Measurements from ENCODE around the gene B4GALT4. TPM values are rescaled to one million over a fixed set of nuclear protein-coding genes. Genes with fewer than 3 reads are reported as not detected.
"Not testable (repeated sequence)": the region's sequence is repeated elsewhere in the genome, so short reads cannot be mapped to it uniquely, and the experiment has no call there.

The B4GALT4 gene
- polyA plus RNA-seq (ENCODE audit: insufficient read length in 3 of 3): 10 to 100 TPM; 30.1 to 33.0 (median 32.1) TPM
- long read RNA-seq, donor 1, partial matches to known transcripts: 0 of 5 reads
- long read RNA-seq, donor 1, other reads (novel, unspliced or antisense): 0 of 5 reads
- long read RNA-seq, donor 2, transcript B4GALT4-202 (8 exons, 2,459 nt): major isoform, 6 of 17 reads
- long read RNA-seq, donor 2, partial matches to known transcripts: 11 of 17 reads
- long read RNA-seq, donor 2, other reads (novel, unspliced or antisense): 0 of 17 reads
- long read RNA-seq, donor 3, partial matches to known transcripts: 0 of 7 reads
- long read RNA-seq, donor 3, other reads (novel, unspliced or antisense): 0 of 7 reads
- long read RNA-seq, donor 4, full-length matches to known transcripts: 9 of 9 reads
- long read RNA-seq, donor 4, partial matches to known transcripts: 0 of 9 reads
- long read RNA-seq, donor 4, other reads (novel, unspliced or antisense): 0 of 9 reads
- long read RNA-seq, donor 5: 0 reads
- long read RNA-seq, donor 6, transcript B4GALT4-202 (8 exons, 2,459 nt): major isoform, 5 of 20 reads
- long read RNA-seq, donor 6, partial matches to known transcripts: 15 of 20 reads
- long read RNA-seq, donor 6, other reads (novel, unspliced or antisense): 0 of 20 reads
- long read RNA-seq, donor 7, transcript B4GALT4-202 (8 exons, 2,459 nt): major isoform, 5 of 13 reads
- long read RNA-seq, donor 7, partial matches to known transcripts: 6 of 13 reads
- long read RNA-seq, donor 7, other reads (novel, unspliced or antisense): 0 of 13 reads
- long read RNA-seq, donor 8, transcript B4GALT4-202 (8 exons, 2,459 nt): major isoform, 8 of 8 reads
- long read RNA-seq, donor 8, partial matches to known transcripts: 0 of 8 reads
- long read RNA-seq, donor 8, other reads (novel, unspliced or antisense): 0 of 8 reads
- long read RNA-seq, donor 9, partial matches to known transcripts: 0 of 4 reads
- long read RNA-seq, donor 9, other reads (novel, unspliced or antisense): 0 of 4 reads
- long read RNA-seq, donor 10, partial matches to known transcripts: 0 of 5 reads
- long read RNA-seq, donor 10, other reads (novel, unspliced or antisense): 0 of 5 reads
- long read RNA-seq, donor 11, partial matches to known transcripts: 0 of 7 reads
- long read RNA-seq, donor 11, other reads (novel, unspliced or antisense): 0 of 7 reads
- long read RNA-seq, donor 12, partial matches to known transcripts: 10 of 11 reads
- long read RNA-seq, donor 12, other reads (novel, unspliced or antisense): 0 of 11 reads
- long read RNA-seq, donor 13, transcript B4GALT4-202 (8 exons, 2,459 nt): major isoform, 7 of 40 reads
- long read RNA-seq, donor 13, partial matches to known transcripts: 29 of 40 reads
- long read RNA-seq, donor 13, other reads (novel, unspliced or antisense): 0 of 40 reads
- long read RNA-seq, donor 14, partial matches to known transcripts: 0 of 1 reads
- long read RNA-seq, donor 14, other reads (novel, unspliced or antisense): 0 of 1 reads
- long read RNA-seq, donor 15, full-length matches to known transcripts: 6 of 6 reads
- long read RNA-seq, donor 15, partial matches to known transcripts: 0 of 6 reads
- long read RNA-seq, donor 15, other reads (novel, unspliced or antisense): 0 of 6 reads
- long read RNA-seq, donor 16, transcript B4GALT4-202 (8 exons, 2,459 nt): major isoform, 10 of 23 reads
- long read RNA-seq, donor 16, partial matches to known transcripts: 12 of 23 reads
- long read RNA-seq, donor 16, other reads (novel, unspliced or antisense): 0 of 23 reads

DNA sequence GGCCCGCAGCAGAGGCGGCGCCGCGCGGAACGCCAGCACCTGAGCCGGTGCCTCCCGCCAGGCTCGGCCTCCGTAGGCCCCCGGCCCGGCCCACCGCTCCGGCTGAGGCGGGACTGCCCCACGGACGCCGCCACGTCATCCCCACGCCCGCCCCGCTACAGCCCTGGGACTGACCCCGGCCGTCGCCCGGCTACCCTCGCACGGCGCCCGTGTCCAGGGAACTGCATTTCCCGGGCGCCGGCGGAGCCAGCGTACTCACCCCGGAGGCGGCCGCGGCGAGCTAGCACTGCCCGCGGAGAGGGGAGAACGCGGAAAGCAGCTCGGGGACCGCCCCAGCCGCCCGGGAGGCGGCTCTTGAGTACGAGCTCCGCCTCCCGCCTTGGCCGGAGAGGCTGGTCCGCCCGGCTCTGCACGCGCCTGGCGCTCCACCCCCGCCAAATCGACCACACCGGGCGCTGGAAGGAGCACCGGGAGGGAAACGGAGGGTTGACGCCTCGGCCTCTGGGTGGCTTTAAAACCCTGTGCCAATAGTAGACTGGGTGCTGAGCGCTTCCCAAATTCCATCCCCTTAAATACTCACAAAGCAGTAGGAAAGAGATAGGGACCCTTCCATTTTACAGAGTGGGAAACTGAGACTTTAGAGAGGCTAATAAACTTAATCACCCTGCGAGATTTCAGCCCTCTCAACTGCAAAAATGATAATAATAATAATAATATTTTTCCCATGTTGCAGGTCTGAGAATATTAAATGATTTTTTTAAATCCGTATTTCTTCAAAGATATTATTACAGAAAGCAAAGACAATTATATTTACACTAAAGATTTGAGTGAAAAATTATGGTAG, at the start of gene B4GALT4:
Gene B4GALT4 (minus strand): TSS at position 288 of the 844 bp plus-strand sequence. CDS start 10,779 bp downstream, outside the sequence.
- DNase-seq (ENCODE audit: extremely low read depth in 1 of 11, low read depth in 9 of 11, low spot score in 4 of 11): peak; percentile 61 to 86 (median 79)

GRCh38 chr3:119289404-119289770, 48.7 kb upstream of the B4GALT4 start:
- no peak for DNase-seq (ENCODE audit: extremely low read depth in 1 of 11, low read depth in 9 of 11, low spot score in 4 of 11)

DNA sequence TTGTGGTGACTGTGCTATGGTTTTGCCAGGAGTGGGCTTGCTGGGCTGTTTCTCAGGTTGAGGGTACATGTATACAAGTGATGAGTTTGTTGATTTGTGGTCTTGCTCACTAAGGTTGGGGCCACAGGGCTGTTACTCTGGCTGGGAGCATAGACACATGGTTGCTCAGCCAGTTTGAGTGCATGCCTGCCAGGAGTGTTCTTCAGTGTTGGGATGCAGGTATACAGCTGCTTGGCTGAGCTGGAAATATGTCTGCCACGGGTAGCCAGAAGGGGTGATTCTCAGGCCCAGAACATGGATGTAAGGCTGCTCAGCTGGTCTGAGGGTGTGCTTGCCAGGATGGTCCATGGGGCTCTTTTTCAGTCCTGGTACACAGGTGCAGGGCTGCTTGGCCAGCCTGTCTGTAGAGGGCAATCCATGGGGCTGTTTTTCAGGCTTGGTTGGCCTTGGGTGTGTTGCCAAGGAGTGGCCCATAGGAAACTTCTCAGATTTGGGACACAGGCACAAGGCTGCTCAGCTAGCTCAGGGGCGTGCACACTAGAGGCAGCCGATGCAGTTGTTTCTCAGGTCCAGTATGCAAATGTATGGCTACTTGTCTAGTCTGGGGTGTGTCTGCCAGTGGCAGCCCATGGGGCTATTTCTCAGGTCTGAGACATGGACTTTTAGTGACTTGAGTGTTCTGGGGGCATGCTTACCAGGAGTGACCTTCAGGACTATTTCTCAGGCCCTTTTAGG, 48.2 kb upstream of the B4GALT4 start:
- no peak for DNase-seq (ENCODE audit: extremely low read depth in 1 of 11, low read depth in 9 of 11, low spot score in 4 of 11)

DNA sequence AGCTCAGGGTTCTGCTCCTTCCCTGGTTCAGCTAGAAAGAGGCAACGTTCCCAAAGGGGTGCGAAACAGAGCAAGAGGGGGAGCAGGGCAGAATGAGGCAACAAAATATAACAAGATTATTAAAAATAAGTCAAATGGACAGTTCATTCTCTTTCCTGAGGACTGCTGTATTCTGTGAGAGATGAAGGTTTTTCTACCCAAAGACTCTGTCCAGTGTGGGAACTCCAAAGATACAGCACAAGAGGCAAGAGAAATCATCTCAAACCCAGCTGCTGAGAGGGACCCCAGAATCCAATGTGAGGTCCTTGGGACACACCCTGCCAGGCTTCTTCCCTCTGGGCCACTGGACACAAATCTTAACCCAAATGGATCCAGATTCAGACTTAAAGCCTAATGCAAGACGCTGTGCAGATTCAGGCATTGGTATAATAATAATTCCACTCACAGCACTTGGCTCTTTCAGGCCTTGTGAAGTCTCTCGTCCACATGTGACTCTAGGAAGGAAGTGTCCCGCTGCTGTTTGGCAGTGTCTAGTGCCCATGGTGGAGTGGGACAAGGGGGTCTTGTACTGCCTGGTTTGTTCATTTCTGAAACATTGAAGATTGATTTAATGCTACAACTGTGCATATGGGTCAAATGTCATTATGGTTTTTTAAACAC, 39.0 kb upstream of the B4GALT4 start:
- DNase-seq (ENCODE audit: extremely low read depth in 1 of 11, low read depth in 9 of 11, low spot score in 4 of 11): no peak

DNA sequence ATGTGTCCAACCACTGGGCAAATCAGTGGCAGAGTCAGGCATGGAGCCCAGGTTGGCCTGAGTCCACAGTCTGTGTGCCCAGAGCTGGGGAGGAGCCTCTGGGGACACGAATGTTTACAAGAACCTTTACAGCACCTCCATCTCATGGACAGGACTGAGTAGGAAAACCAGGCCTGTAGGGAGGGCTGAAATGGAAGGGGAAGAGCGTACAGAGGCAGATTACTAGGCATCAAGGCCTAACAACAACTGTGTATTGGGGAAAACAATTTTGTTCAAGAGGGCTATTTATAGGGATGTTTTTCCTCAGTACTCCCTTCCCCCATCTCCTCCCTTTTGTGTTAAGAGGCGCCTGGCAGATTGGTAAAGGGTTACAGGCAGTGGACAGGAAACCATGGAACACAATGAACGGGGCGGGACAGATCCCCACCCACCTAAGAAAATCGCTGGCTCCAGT, 38.5 kb upstream of the B4GALT4 start:
- no peak for DNase-seq (ENCODE audit: extremely low read depth in 1 of 11, low read depth in 9 of 11, low spot score in 4 of 11)

- DNase-seq (ENCODE audit: extremely low read depth in 1 of 11, low read depth in 9 of 11, low spot score in 4 of 11): no peak
Measured at GRCh38 chr3:119276680-119277079, 36.0 kb upstream of the B4GALT4 start.

DNA sequence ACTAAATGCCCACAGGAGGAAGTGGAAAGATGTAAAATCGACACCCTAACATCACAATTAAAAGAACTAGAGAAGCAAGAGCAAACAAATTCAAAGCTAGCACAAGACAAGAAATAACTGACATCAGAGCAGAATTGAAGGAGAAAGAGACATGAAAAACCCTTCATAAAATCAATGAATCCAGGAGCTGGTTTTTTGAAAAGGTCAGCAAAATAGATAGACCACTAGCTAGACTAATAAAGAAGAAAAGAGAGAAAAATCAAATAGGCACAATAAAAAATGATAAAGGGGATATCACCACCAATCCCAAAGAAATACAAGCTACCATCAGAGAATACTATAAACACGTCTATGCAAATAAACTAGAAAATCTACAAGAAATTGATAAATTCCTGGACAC, 29.5 kb upstream of the B4GALT4 start:
- not testable (repeated sequence) for DNase-seq (ENCODE audit: extremely low read depth in 1 of 11, low read depth in 9 of 11, low spot score in 4 of 11)

GRCh38 chr3:119261055-119261454, 20.4 kb upstream of the B4GALT4 start:
- no peak for DNase-seq (ENCODE audit: extremely low read depth in 1 of 11, low read depth in 9 of 11, low spot score in 4 of 11)

DNA sequence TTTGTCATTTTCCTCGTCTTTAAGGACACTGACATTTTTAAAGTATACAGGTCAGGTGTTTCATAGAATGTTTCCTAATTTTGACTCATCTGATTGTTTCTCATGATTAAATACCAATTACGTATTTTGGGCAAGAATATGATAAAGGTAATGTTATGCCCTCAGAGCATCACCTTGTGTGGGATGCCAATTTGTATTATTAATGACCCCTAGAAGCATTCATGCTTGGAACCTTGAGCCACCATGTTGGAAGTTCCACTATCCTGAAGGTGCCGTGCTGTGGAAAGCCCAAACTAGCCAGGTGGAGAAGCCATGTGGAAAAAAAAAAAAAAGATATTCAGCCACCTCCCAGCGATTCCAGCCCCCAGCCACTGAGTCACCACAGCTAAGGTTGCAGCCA, 19.1 kb upstream of the B4GALT4 start:
- DNase-seq (ENCODE audit: extremely low read depth in 1 of 11, low read depth in 9 of 11, low spot score in 4 of 11): no peak

DNA sequence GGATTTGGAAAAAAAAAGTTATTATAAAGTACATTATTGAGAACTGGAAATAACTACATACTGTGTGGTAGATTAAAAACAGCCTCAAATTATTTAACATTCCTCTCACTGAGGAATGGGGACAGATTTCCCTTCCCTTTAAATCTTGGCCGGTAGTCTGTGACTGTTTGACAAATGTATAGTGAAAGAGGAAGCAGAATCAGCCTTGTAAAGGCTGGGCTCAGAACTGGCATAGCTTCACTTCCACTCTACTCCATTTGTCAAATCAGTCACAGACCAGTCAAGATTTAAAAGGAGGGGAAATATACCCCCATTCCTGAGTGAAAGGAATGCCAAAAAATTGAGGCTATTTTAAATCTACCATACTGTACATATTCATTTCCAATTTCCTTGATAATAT, 18.2 kb upstream of the B4GALT4 start:
- DNase-seq (ENCODE audit: extremely low read depth in 1 of 11, low read depth in 9 of 11, low spot score in 4 of 11): no peak

GRCh38 chr3:119257654-119258410, 17.2 kb upstream of the B4GALT4 start:
- no peak for DNase-seq (ENCODE audit: extremely low read depth in 1 of 11, low read depth in 9 of 11, low spot score in 4 of 11)

GRCh38 chr3:119257111-119257510, 16.4 kb upstream of the B4GALT4 start:
- DNase-seq (ENCODE audit: extremely low read depth in 1 of 11, low read depth in 9 of 11, low spot score in 4 of 11): no peak

DNA sequence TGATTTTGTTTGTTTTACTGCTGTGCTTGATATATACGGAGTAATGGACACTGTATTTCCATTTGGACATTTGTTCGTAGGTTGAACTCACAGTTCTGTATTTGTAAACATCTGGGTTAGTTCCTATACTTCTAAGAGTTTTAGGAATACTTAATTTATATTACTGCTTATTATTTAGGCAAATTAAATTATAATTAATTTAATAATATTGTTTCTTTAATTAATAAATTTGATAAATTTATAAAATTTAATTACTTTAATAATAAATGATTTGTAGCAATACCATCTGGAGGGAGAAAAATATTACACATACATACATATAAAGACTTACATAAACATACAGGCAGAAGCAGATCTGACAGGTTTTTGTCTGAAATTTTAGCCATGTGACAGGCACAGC, 14.5 kb upstream of the B4GALT4 start:
- DNase-seq (ENCODE audit: extremely low read depth in 1 of 11, low read depth in 9 of 11, low spot score in 4 of 11): no peak

- DNase-seq (ENCODE audit: extremely low read depth in 1 of 11, low read depth in 9 of 11, low spot score in 4 of 11): no peak
Measured at GRCh38 chr3:119245778-119246177, 5.1 kb upstream of the B4GALT4 start.

DNA sequence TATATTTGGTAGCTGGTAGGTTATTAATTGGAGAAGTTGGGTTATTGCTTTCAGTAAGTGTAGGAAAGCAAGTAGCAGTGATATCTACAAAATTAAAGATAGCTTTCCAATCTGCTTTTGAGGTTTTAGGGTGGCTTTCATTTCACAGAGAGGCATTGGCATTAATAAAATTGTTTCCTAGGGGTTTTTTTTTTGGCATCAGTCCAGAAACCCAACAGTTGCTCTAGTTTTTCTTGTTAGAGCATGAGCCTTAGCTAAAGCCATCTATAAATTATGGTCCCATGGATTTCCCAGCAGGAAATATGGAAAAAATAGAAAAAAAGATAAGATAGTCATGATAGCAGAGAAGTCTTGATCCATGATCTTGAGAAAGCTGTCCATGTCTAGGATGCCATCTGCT, 3.0 kb upstream of the B4GALT4 start:
- no peak for DNase-seq (ENCODE audit: extremely low read depth in 1 of 11, low read depth in 9 of 11, low spot score in 4 of 11)
